ENCODE results near the gene UNC13D. TPM values are rescaled to one million over a fixed set of nuclear protein-coding genes. Genes with fewer than 3 reads are reported as not detected.

Gene UNC13D
- total and polyA plus RNA-seq, 8 donors: 6.4 to 45.5 (median 18.2) TPM

GRCh38 chr17:75850928-75851692 is 6.9 kb upstream of the UNC13D start:
- peaks cover 53 to 86% (median 76%) of the 10 kb centered on the region in 4 donors for H3K4me1 ChIP-seq
- no peak overlapping the region for H3K4me3 ChIP-seq
- H3K27me3 ChIP-seq: no peaks in the 10 kb centered on the region
- 64 to 93% (median 88%) methylated on average over 12 of the region's 12 CpGs for WGBS, 5 donors
- H3K36me3 ChIP-seq: peaks cover 50 to 68% (median 65%) of the 10 kb centered on the region in 4 donors
- TF ChIP-seq POLR2A (IDR thresholded peaks at IDR 0.05) (no peak), EP300 (IDR thresholded peaks at IDR 0.05) (peak; percentile 31), POLR2AphosphoS5 (IDR thresholded peaks at IDR 0.05) (peak in 2 of 3 donors; percentile 43 to 69)
- intact Hi-C loops (cut with DNase I; ENCODE audit: low total_unique reads): no loop called here
- no peaks in the 10 kb centered on the region for H3K9me3 ChIP-seq
- DNase-seq: no peak
- peak overlapping the region in 4 of 5 donors; percentile 74 to 99 (median 94) for H3K27ac ChIP-seq

GRCh38 chr17:75849724-75850123 is 5.5 kb upstream of the UNC13D start:
- 78 to 87% (median 82%) methylated on average over 9 of the region's 9 CpGs for WGBS, 5 donors
- peak overlapping the region in 4 of 5 donors; percentile 90 to 99 (median 95) for H3K27ac ChIP-seq
- H3K4me1 ChIP-seq: peaks cover 64 to 99% (median 88%) of the 10 kb centered on the region in 4 donors
- H3K27me3 ChIP-seq: no peaks in the 10 kb centered on the region
- DNase-seq: peak in 1 of 2 donors; percentile 9
- no peaks in the 10 kb centered on the region for H3K9me3 ChIP-seq
- peaks cover 52 to 73% (median 70%) of the 10 kb centered on the region in 4 donors for H3K36me3 ChIP-seq
- no peak for TF ChIP-seq EP300 (IDR thresholded peaks at IDR 0.05)
- no peak for TF ChIP-seq CTCF (IDR thresholded peaks at IDR 0.05)
- H3K4me3 ChIP-seq: no peak overlapping the region
- intact Hi-C loops (cut with DNase I; ENCODE audit: low total_unique reads): no loop called here

- H3K27ac ChIP-seq: peak overlapping the region in 4 of 5 donors; percentile 90 to 99 (median 95)
- H3K36me3 ChIP-seq: peaks cover 52 to 73% (median 70%) of the 10 kb centered on the region in 4 donors
- H3K4me1 ChIP-seq: peaks cover 63 to 100% (median 89%) of the 10 kb centered on the region in 4 donors
- WGBS, 5 donors: 75 to 85% (median 80%) methylated on average over 11 of the region's 11 CpGs
- H3K9me3 ChIP-seq: no peaks in the 10 kb centered on the region
- H3K4me3 ChIP-seq: no peak overlapping the region
- no peaks in the 10 kb centered on the region for H3K27me3 ChIP-seq
- TF ChIP-seq POLR2AphosphoS5 (IDR thresholded peaks at IDR 0.05) (no peak), CTCF (IDR thresholded peaks at IDR 0.05) (no peak), EP300 (IDR thresholded peaks at IDR 0.05) (no peak), POLR2A (IDR thresholded peaks at IDR 0.05) (no peak)
- intact Hi-C loops (cut with DNase I; ENCODE audit: low total_unique reads): no loop called here
- no peak for DNase-seq
Measured at GRCh38 chr17:75849279-75849646, 5.1 kb upstream of the UNC13D start.

GRCh38 chr17:75848523-75849278 is 4.5 kb upstream of the UNC13D start:
- Histone ChIP-seq H3K27me3 (no peaks in the 10 kb centered on the region), H3K4me3 (no peak overlapping the region), H3K9me3 (no peaks in the 10 kb centered on the region), H3K27ac (peak overlapping the region; percentile 17 to 99 (median 91)), H3K4me1 (peaks cover 58 to 100% (median 89%) of the 10 kb centered on the region in 4 donors), H3K36me3 (peaks cover 52 to 73% (median 70%) of the 10 kb centered on the region in 4 donors)
- intact Hi-C loops (cut with DNase I; ENCODE audit: low total_unique reads): no loop called here
- peak; percentile 86 to 88 for DNase-seq
- TF ChIP-seq POLR2AphosphoS5 (IDR thresholded peaks at IDR 0.05) (peak in 2 of 3 donors; percentile 37 to 63), EP300 (IDR thresholded peaks at IDR 0.05) (no peak), CTCF (IDR thresholded peaks at IDR 0.05) (peak in 5 of 7 experiments; percentile 38 to 65 (median 55)), POLR2A (IDR thresholded peaks at IDR 0.05) (no peak)
- WGBS, 5 donors: 23 to 36% (median 33%) methylated on average over 8 to 16 of the region's 16 CpGs
